GM23248 (cell line): Measurements from ENCODE around the gene SMPDL3B. TPM values are rescaled to one million over a fixed set of nuclear protein-coding genes. Genes with fewer than 3 reads are reported as not detected.

Experiments used
- DNase-seq: peaks from one replicate; pipeline ENCODE4 v3.0.0-alpha.2; 2015
- H2AFZ ChIP-seq: fragments of 200-600 bp; sonication (generic); 2 replicates; pipeline ENCODE4 v1.6.1; 2016; ENCODE audit warnings: antibody characterized with exemption
- H3F3A ChIP-seq: fragments of 200-600 bp; sonication (generic); 2 replicates; pipeline ENCODE4 v1.6.1; 2016; ENCODE audit warnings: mild to moderate bottlenecking, antibody characterized with exemption, mixed run types; ENCODE audit not compliant: insufficient read depth
- H3K27ac ChIP-seq: fragments of 200-600 bp; sonication (generic); 2 replicates; pipeline ENCODE4 v1.5.1; 2016; ENCODE audit warnings: mild to moderate bottlenecking
- H3K27me3 ChIP-seq: fragments of 200-600 bp; sonication (generic); replicated peaks from 2 replicates; pipeline ENCODE4 v1.6.1; 2016; ENCODE audit warnings: mild to moderate bottlenecking; ENCODE audit not compliant: insufficient read depth
- H3K36me3 ChIP-seq: fragments of 200-600 bp; sonication (generic); 2 replicates; pipeline ENCODE4 v1.6.1; 2016; ENCODE audit warnings: low read depth, mild to moderate bottlenecking
- H3K4me1 ChIP-seq: fragments of 200-600 bp; sonication (generic); 2 replicates; pipeline ENCODE4 v1.6.1; 2016; ENCODE audit warnings: mild to moderate bottlenecking; ENCODE audit not compliant: insufficient read depth
- H3K4me2 ChIP-seq: fragments of 200-600 bp; sonication (generic); one replicate; pipeline ENCODE4 v1.6.1; 2016; ENCODE audit warnings: mild to moderate bottlenecking; ENCODE audit not compliant: unreplicated experiment
- H3K4me3 ChIP-seq: fragments of 200-600 bp; sonication (generic); 2 replicates; pipeline ENCODE4 v1.5.1; 2016; ENCODE audit warnings: mild to moderate bottlenecking
- H3K79me2 ChIP-seq: fragments of 200-600 bp; sonication (generic); 2 replicates; pipeline ENCODE4 v1.6.1; 2016; ENCODE audit warnings: mild to moderate bottlenecking; ENCODE audit not compliant: insufficient read depth
- H3K9ac ChIP-seq: fragments of 200-600 bp; sonication (generic); 2 replicates; pipeline ENCODE4 v1.6.1; 2016; ENCODE audit warnings: mild to moderate bottlenecking
- H3K9me2 ChIP-seq: fragments of 200-600 bp; sonication (generic); 2 replicates; pipeline ENCODE4 v1.6.1; 2016; ENCODE audit warnings: mixed run types, mild to moderate bottlenecking, moderate library complexity; ENCODE audit not compliant: insufficient read depth
- H3K9me3 ChIP-seq: fragments of 200-600 bp; sonication (generic); one replicate; pipeline ENCODE4 v1.6.1; 2017; ENCODE audit warnings: low read depth
- H4K20me1 ChIP-seq: fragments of 200-600 bp; sonication (generic); 2 replicates; pipeline ENCODE4 v1.6.0; 2016; ENCODE audit not compliant: insufficient read depth
- EZH2 ChIP-seq: fragments of 200-600 bp; sonication (generic); IDR thresholded peaks from 2 replicates; pipeline ENCODE4 v1.6.1; 2018; ENCODE audit warnings: antibody characterized with exemption, mild to moderate bottlenecking; ENCODE audit not compliant: insufficient read depth, poor library complexity, severe bottlenecking
- EZH2phosphoT487 ChIP-seq: fragments of 200-600 bp; sonication (generic); IDR thresholded peaks from 2 replicates; pipeline ENCODE4 v1.6.1; 2018; ENCODE audit warnings: antibody characterized with exemption, moderate library complexity, mild to moderate bottlenecking, low read depth; ENCODE audit not compliant: insufficient read depth
- WGBS, 2 experiments: methylation state at CpG; one replicate each; pipeline ENCODE4 v1.1.6; 2015 to 2017; ENCODE audit warnings: low lambda C conversion rate in 2 of 2, low coverage in 1 of 2; ENCODE audit errors: missing lambda C conversion rate in 2 of 2; 5-methylcytosine and 5-hydroxymethylcytosine counted together
- in situ Hi-C: fragments of 300-500 bp; cut with MboI; formaldehyde crosslinking; loops from 2 replicates; pipeline ENCODE4 v1.15.0; 2020
- polyA plus RNA-seq: library from polyadenylated mRNA; unstranded; fragments of >200 nt; fragmentation: Nextera tagmentation; extraction: Ambion mirVana; gene quantifications from 2 replicates; pipeline ENCODE4 v1.2.1, GENCODE V29; 2016
- total RNA-seq: library from RNA; depleted of rRNA; stranded (reverse); fragments of >200 nt; shearing (Covaris generic); gene quantifications from 2 replicates; pipeline ENCODE4 v1.2.3, GENCODE V29; 2014

SMPDL3B gene
- total and polyA plus RNA-seq, 2 experiments from 2014 or later = not detected

DNA sequence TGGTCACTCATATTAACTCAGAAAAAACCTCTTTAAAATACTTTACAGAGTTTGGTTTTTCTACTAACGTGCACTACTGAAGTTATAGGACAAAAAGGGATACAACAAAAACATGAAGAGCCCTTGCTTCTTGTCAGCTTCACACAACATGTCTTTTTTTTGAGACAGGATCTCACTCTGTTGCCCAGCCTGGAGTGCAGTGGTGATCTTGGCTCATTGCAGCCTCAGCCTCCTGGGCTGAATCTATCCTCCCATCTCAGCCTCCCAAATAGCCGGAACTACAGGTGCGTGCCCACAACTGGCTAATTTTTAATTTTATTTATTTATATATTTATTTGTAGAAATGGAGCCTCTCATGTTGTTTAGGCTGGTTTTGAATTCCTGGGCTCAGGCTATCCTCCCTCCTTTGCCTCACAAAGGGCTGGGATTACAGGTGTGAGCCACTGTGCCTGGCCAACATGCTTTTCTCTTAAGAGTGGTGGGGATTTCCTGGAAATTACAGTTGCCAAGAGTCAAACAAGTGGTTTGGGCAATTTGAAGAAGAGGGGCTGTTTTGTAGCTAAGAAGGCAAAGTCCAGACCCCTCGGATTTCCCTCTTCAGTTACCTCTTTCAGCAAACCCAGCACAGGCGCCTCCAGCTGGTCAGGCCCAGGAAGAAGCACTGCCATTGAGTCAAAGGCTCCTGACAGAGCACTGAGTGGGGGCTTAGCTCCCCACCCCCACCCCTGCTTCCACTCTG lies 6.4 kb upstream of the SMPDL3B start:
- Histone ChIP-seq H4K20me1 (no peaks in the 10 kb centered on the region), H2AFZ (no peak overlapping the region), H3K4me3 (no peak overlapping the region), H3F3A (no peaks in the 10 kb centered on the region), H3K36me3 (no peaks in the 10 kb centered on the region), H3K4me1 (peaks cover under 1% of the 10 kb centered on the region; the same call in 1 of the 2 replicates), H3K9ac (no peak overlapping the region), H3K27me3 (no peaks in the 10 kb centered on the region), H3K4me2 (no peak overlapping the region), H3K9me2 (no peaks in the 10 kb centered on the region), H3K27ac (no peak overlapping the region), H3K79me2 (no peaks in the 10 kb centered on the region), H3K9me3 (no peaks in the 10 kb centered on the region)
- in situ Hi-C loops = no loop called here
- WGBS, 2 experiments = 65 to 81% methylated on average over 5 of the region's 5 CpGs
- TF ChIP-seq EZH2phosphoT487 (no peak), EZH2 (no peak)
- DNase-seq = no peak

DNA sequence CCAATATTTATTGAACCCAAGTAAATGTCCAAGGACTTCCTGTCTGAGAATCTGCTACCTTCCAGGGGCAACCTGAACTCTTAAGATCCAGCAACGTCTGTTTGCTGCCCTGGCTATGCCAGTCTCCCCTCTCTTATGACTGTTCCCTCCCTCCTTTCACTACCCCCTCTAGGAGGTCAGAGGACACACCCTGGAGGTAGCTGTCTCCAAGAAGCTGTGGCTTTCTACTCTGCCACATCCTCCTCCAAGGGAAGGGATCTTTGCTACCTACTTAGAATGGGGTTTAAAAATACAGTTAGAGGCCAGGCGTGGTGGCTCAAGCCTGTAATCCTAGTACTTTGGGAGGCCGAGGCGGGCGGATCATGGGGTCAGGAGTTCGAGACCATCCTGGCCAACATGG lies 3.6 kb upstream of the SMPDL3B start:
- no peaks in the 10 kb centered on the region for H3K79me2 ChIP-seq
- no peak for DNase-seq
- no peaks in the 10 kb centered on the region for H3K9me3 ChIP-seq
- WGBS, 2 experiments = 72 to 74% methylated on average over 6 of the region's 6 CpGs
- no peaks in the 10 kb centered on the region for H4K20me1 ChIP-seq
- TF ChIP-seq EZH2phosphoT487 (no peak), EZH2 (no peak)
- H3F3A ChIP-seq = no peaks in the 10 kb centered on the region
- H3K4me3 ChIP-seq = no peak overlapping the region
- H3K4me1 ChIP-seq = peaks cover 5% of the 10 kb centered on the region; the same call in 1 of the 2 replicates
- in situ Hi-C loops = no loop called here
- no peak overlapping the region for H3K4me2 ChIP-seq
- no peaks in the 10 kb centered on the region for H3K9me2 ChIP-seq
- H3K27ac ChIP-seq = no peak overlapping the region
- no peak overlapping the region for H2AFZ ChIP-seq
- H3K9ac ChIP-seq = no peak overlapping the region
- no peaks in the 10 kb centered on the region for H3K27me3 ChIP-seq
- no peaks in the 10 kb centered on the region for H3K36me3 ChIP-seq

DNA sequence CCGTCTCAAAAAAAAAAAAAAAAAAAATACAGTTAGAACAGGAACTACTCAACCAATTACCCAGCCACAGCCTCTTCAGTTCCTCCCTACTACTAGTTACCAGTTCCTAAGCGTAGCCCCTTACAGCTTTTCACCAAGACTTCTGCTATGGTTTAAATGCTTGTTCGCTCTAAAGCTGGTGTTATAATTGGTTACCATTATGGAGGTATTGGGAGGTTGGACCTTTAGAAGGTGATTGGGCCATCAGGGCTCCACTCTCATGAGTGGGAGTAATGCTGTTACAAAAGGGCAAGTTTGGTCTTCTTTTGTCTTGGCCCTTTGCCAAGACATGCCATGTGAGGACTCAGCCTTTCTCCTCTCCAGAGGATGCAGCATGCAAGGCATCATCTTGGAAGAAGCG lies 3.0 kb upstream of the SMPDL3B start:
- in situ Hi-C loops = no loop called here

DNA sequence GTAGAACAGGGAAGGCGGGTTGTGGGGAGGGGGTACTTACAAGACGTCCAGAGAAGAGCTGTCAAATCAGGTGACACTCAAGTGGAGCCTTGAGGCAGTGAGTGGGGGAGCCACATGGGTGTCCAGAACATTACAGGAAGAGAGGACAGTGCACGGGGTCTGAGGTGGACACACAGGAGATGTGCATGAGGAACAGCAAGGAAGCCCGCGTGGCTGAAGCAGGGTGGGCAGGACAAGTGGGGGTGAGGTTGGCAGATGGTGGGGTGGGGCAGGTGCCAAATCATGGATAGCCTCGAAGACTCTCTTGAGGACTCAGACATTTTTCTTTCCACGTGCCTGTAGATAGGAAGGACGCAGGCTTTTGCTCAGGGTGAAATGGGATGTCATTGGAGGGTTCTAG lies 921 bp downstream of the SMPDL3B start:
- no peak overlapping the region for H3K27ac ChIP-seq
- 0 out of 2 replicates have a peak overlapping the region, but pooled peaks have one; percentile 57 for H2AFZ ChIP-seq
- H3F3A ChIP-seq = no peaks in the 10 kb centered on the region
- no peak for TF ChIP-seq EZH2phosphoT487
- peaks cover 5% of the 10 kb centered on the region; the same call in 1 of the 2 replicates for H3K4me1 ChIP-seq
- no peaks in the 10 kb centered on the region for H4K20me1 ChIP-seq
- no peak overlapping the region for H3K4me3 ChIP-seq
- no peak overlapping the region for H3K4me2 ChIP-seq
- H3K9me2 ChIP-seq = no peaks in the 10 kb centered on the region
- in situ Hi-C loops = no loop called here
- H3K9ac ChIP-seq = no peak overlapping the region
- no peak for DNase-seq
- no peaks in the 10 kb centered on the region for H3K27me3 ChIP-seq
- H3K79me2 ChIP-seq = no peaks in the 10 kb centered on the region
- H3K36me3 ChIP-seq = no peaks in the 10 kb centered on the region
- no peaks in the 10 kb centered on the region for H3K9me3 ChIP-seq
- 71 to 72% methylated on average over 8 of the region's 8 CpGs for WGBS, 2 experiments

More for the DNA sequence above, 3.0 kb upstream of the SMPDL3B start:
- no peak overlapping the region for H2AFZ ChIP-seq
- no peaks in the 10 kb centered on the region for H3K27me3 ChIP-seq
- no peaks in the 10 kb centered on the region for H3K9me3 ChIP-seq
- H3K4me3 ChIP-seq = no peak overlapping the region
- no peaks in the 10 kb centered on the region for H4K20me1 ChIP-seq
- no peaks in the 10 kb centered on the region for H3K79me2 ChIP-seq
- H3K9ac ChIP-seq = no peak overlapping the region
- no peak overlapping the region for H3K4me2 ChIP-seq
- no peaks in the 10 kb centered on the region for H3F3A ChIP-seq
- no peak overlapping the region for H3K27ac ChIP-seq
- peak; percentile 22 for DNase-seq
- TF ChIP-seq EZH2phosphoT487 = no peak
- no peak for TF ChIP-seq EZH2
- H3K9me2 ChIP-seq = no peaks in the 10 kb centered on the region
- WGBS, 2 experiments = 91 to 95% methylated on average over 4 of the region's 4 CpGs
- H3K4me1 ChIP-seq = peaks cover 5% of the 10 kb centered on the region; the same call in 1 of the 2 replicates
- no peaks in the 10 kb centered on the region for H3K36me3 ChIP-seq
